GM19452 (cell line): ENCODE data around the gene MCMBP.
"Not testable (repeated sequence)": the region's sequence is repeated elsewhere in the genome, so short reads cannot be mapped to it uniquely, and the experiment has no call there.

Experiments
- ATAC-seq: cut with Tn5 transposase; IDR thresholded peaks from one replicate; pipeline ENCODE4 v1.9.1; 2021; ENCODE audit not compliant: unreplicated experiment

Gene MCMBP

GRCh38 chr10:119831656-119832055 lies 41.0 kb downstream of the MCMBP start:
- ATAC-seq = no peak

GRCh38 chr10:119830851-119831250 lies 41.8 kb downstream of the MCMBP start:
- ATAC-seq = no peak

- ATAC-seq = no peak
These were observed 43.2 kb downstream of the MCMBP start for GRCh38 chr10:119829429-119829828.

- no peak for ATAC-seq
These were observed 45.2 kb downstream of the MCMBP start for GRCh38 chr10:119827430-119827829.

GRCh38 chr10:119826771-119827170 lies 45.9 kb downstream of the MCMBP start:
- ATAC-seq = no peak

- ATAC-seq = no peak
These were observed 48.3 kb downstream of the MCMBP start for GRCh38 chr10:119824299-119824698.

- no peak for ATAC-seq
These were observed 51.5 kb downstream of the MCMBP start for GRCh38 chr10:119821182-119821581.

GRCh38 chr10:119818889-119819270 lies 53.8 kb downstream of the MCMBP start:
- no peak for ATAC-seq

GRCh38 chr10:119817991-119818888 lies 54.4 kb downstream of the MCMBP start:
- ATAC-seq = no peak

- ATAC-seq = no peak
These were observed 57.0 kb downstream of the MCMBP start for GRCh38 chr10:119815671-119816070.

- no peak for ATAC-seq
These were observed 60.0 kb downstream of the MCMBP start for GRCh38 chr10:119812684-119813083.

GRCh38 chr10:119811122-119811521 lies 61.5 kb downstream of the MCMBP start:
- ATAC-seq = no peak

- no peak for ATAC-seq
These were observed 64.5 kb downstream of the MCMBP start for GRCh38 chr10:119807960-119808697.

- ATAC-seq = no peak
These were observed 66.1 kb downstream of the MCMBP start for GRCh38 chr10:119806334-119807130.

GRCh38 chr10:119805702-119806230 lies 66.9 kb downstream of the MCMBP start:
- ATAC-seq = no peak

- no peak for ATAC-seq
These were observed 69.4 kb downstream of the MCMBP start for GRCh38 chr10:119803264-119803663.

GRCh38 chr10:119801998-119802538 lies 70.6 kb downstream of the MCMBP start:
- ATAC-seq = no peak

- no peak for ATAC-seq
These were observed 71.5 kb downstream of the MCMBP start for GRCh38 chr10:119801176-119801575.

GRCh38 chr10:119796039-119796438 lies 76.6 kb downstream of the MCMBP start:
- ATAC-seq = no peak

GRCh38 chr10:119795101-119795500 lies 77.5 kb downstream of the MCMBP start:
- ATAC-seq = not testable (repeated sequence)
